HepG2 (cell line): ENCODE measurements around the gene PPP1R14D. TPM values are rescaled to one million over a fixed set of nuclear protein-coding genes. Genes with fewer than 3 reads are reported as not detected.

Source experiments
- ATF1 ChIP-seq: IDR thresholded peaks from 2 replicates; pipeline ENCODE4 v1.6.1; 2016; ENCODE audit warnings: mild to moderate bottlenecking, control low read depth
- DZIP1 ChIP-seq: sonication (generic); formaldehyde crosslinking; IDR thresholded peaks from 2 replicates; pipeline ENCODE4 v1.5.0; 2020; ENCODE audit warnings: mild to moderate bottlenecking, missing genetic modification reagents
- EEA1 ChIP-seq: sonication (generic); formaldehyde crosslinking; IDR thresholded peaks from 2 replicates; pipeline ENCODE4 v1.5.1; 2020; ENCODE audit warnings: mild to moderate bottlenecking, missing genetic modification reagents, borderline replicate concordance
- MAFG ChIP-seq: sonication (generic); formaldehyde crosslinking; IDR thresholded peaks from 2 replicates; pipeline ENCODE4 v1.5.1; 2020; ENCODE audit warnings: mild to moderate bottlenecking, missing genetic modification reagents
- MAX ChIP-seq: IDR thresholded peaks from 2 replicates; pipeline ENCODE4 v1.6.1; 2012; ENCODE audit warnings: inconsistent platforms
- MLLT10 ChIP-seq: sonication (generic); formaldehyde crosslinking; IDR thresholded peaks from 2 replicates; pipeline ENCODE4 v1.4.0; 2020; ENCODE audit warnings: missing genetic modification reagents
- NFIC ChIP-seq: IDR thresholded peaks from 2 replicates; pipeline ENCODE4 v1.6.1; 2012; ENCODE audit warnings: mild to moderate bottlenecking, low read length, inconsistent platforms
- PHF5A ChIP-seq: IDR thresholded peaks from one replicate; pipeline ENCODE4 v1.6.1; 2018; ENCODE audit warnings: low read depth, missing genetic modification reagents; ENCODE audit not compliant: unreplicated experiment
- PLRG1 ChIP-seq: fragments of 450-650 bp; conservative IDR thresholded peaks from 2 replicates; pipeline ENCODE4 v1.6.1; 2016
- RNF219 ChIP-seq: sonication (generic); formaldehyde crosslinking; IDR thresholded peaks from 2 replicates; pipeline ENCODE4 v1.5.0; 2020; ENCODE audit warnings: mild to moderate bottlenecking, missing genetic modification reagents
- SMARCE1 ChIP-seq: fragments of 450-650 bp; IDR thresholded peaks from 2 replicates; pipeline ENCODE4 v1.6.1; 2017; ENCODE audit warnings: borderline replicate concordance
- ZBED4 ChIP-seq: sonication (generic); formaldehyde crosslinking; IDR thresholded peaks from 2 replicates; pipeline ENCODE4 v1.4.0; 2020; ENCODE audit warnings: missing genetic modification reagents, borderline replicate concordance
- ZBTB38 ChIP-seq: sonication (generic); formaldehyde crosslinking; IDR thresholded peaks from 2 replicates; pipeline ENCODE4 v1.5.1; 2020; ENCODE audit warnings: mild to moderate bottlenecking, missing genetic modification reagents
- ZMYM2 ChIP-seq: sonication (generic); formaldehyde crosslinking; IDR thresholded peaks from 2 replicates; pipeline ENCODE4 v1.8.0; 2022; ENCODE audit warnings: mild to moderate bottlenecking, missing genetic modification reagents
- ZNF337 ChIP-seq: sonication (generic); formaldehyde crosslinking; IDR thresholded peaks from 2 replicates; pipeline ENCODE4 v1.5.1; 2020; ENCODE audit warnings: missing genetic modification reagents, low read depth, mild to moderate bottlenecking, borderline replicate concordance
- ZNF713 ChIP-seq: sonication (generic); formaldehyde crosslinking; IDR thresholded peaks from 2 replicates; pipeline ENCODE4 v1.4.0; 2020; ENCODE audit warnings: mild to moderate bottlenecking, missing genetic modification reagents
- ZNF772 ChIP-seq: sonication (generic); formaldehyde crosslinking; IDR thresholded peaks from 2 replicates; pipeline ENCODE4 v1.5.0; 2020; ENCODE audit warnings: mild to moderate bottlenecking, missing genetic modification reagents
- polyA plus RNA-seq, 8 experiments: library from polyadenylated mRNA; depleted of rRNA in 3 of 8; stranded (reverse) in 7 of 8; unstranded in 1 of 8; fragments of >200 nt; fragmentation: Illumina TruSeq in 4 of 8; extraction: Trizol in 4 of 8; gene quantifications; 2 replicates each; pipeline versions ENCODE4 v1.2.1 to v1.2.3, GENCODE V29; 2011 to 2016; ENCODE audit warnings: low read depth in 4 of 8, missing spikeins in 1 of 8, mixed read lengths in 1 of 8; ENCODE audit not compliant: insufficient read depth in 1 of 8
- total RNA-seq, 5 experiments: library from RNA; depleted of rRNA; stranded (reverse); fragments of >200 nt; fragmentation: Illumina TruSeq; extraction: Trizol; gene quantifications; 2 replicates each; pipeline ENCODE4 v1.2.3, GENCODE V29; 2016; ENCODE audit warnings: low read depth in 1 of 5
- TF ChIP-seq, protein P1 (sequence below): sonication (generic); formaldehyde crosslinking; IDR thresholded peaks from 2 replicates; pipeline ENCODE4 v1.5.1; 2020; ENCODE audit warnings: missing genetic modification reagents, mild to moderate bottlenecking, borderline replicate concordance

Gene PPP1R14D
- total and polyA plus RNA-seq, 2 of the 13 experiments (the other 11 are each of a cell fraction or from before 2014, with no cell fraction given): 0.53 to 0.55 TPM

GRCh38 chr15:40857601-40858341 is 29.3 kb upstream of the PPP1R14D start (continued):
- TF ChIP-seq SMARCE1: no peak
- no peak for TF ChIP-seq ZNF337 (CRISPR knock-in tag)
- TF ChIP-seq ZBED4: no peak
- TF ChIP-seq ATF1 (CRISPR knock-in tag): no peak
- no peak for TF ChIP-seq MLLT10 (CRISPR knock-in tag)
- no peak for TF ChIP-seq ZMYM2
- no peak for TF ChIP-seq EEA1 (CRISPR knock-in tag)
- TF ChIP-seq, protein P1, sequence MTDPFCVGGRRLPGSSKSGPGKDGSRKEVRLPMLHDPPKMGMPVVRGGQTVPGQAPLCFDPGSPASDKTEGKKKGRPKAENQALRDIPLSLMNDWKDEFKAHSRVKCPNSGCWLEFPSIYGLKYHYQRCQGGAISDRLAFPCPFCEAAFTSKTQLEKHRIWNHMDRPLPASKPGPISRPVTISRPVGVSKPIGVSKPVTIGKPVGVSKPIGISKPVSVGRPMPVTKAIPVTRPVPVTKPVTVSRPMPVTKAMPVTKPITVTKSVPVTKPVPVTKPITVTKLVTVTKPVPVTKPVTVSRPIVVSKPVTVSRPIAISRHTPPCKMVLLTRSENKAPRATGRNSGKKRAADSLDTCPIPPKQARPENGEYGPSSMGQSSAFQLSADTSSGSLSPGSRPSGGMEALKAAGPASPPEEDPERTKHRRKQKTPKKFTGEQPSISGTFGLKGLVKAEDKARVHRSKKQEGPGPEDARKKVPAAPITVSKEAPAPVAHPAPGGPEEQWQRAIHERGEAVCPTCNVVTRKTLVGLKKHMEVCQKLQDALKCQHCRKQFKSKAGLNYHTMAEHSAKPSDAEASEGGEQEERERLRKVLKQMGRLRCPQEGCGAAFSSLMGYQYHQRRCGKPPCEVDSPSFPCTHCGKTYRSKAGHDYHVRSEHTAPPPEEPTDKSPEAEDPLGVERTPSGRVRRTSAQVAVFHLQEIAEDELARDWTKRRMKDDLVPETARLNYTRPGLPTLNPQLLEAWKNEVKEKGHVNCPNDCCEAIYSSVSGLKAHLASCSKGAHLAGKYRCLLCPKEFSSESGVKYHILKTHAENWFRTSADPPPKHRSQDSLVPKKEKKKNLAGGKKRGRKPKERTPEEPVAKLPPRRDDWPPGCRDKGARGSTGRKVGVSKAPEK (CRISPR knock-in tag): no peak
- TF ChIP-seq ZNF713: no peak
- TF ChIP-seq ZNF772 (CRISPR knock-in tag): no peak
- TF ChIP-seq DZIP1: no peak
- TF ChIP-seq PHF5A (CRISPR knock-in tag): no peak
- TF ChIP-seq RNF219: no peak
- peak; percentile 40; the same call in 1 of the 2 replicates for TF ChIP-seq MAX
- TF ChIP-seq MAFG (CRISPR knock-in tag): no peak
- no peak for TF ChIP-seq PLRG1
- TF ChIP-seq NFIC: no peak
- peak; percentile 40; the same call in 1 of the 2 replicates for TF ChIP-seq ZBTB38 (CRISPR knock-in tag)
